ENCODE results near the gene FGD6.
A peak's percentile ranks its signal among the peaks of the same experiment; 100 is the strongest.
"Not testable (repeated sequence)": the region's sequence is repeated elsewhere in the genome, so short reads cannot be mapped to it uniquely, and the experiment has no call there.

The FGD6 gene

DNA sequence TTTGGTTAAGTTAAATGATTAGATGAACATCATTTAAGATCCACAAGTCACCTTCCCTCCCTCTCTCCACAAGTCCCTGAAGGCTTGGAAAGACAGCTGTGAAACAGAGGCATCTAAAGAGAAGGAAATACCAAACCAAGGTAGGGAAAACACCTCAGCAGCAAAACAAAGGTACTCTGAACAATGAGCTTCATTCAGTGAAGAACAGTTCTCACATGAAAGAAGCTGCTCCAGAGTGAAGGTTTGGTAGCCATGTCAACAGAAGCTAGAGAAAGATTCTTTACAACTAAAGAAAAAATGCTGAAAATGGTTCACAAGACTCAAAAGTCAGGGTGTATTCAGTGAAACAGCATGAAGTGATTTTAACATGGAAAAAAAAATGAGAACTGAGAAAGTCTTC lies 69.4 kb downstream of the FGD6 start:
- Histone ChIP-seq H3K36me3 (ENCODE audit: control insufficient read depth in 2 of 2, insufficient read depth in 2 of 2, low read length in 2 of 2) (peaks cover 0 to 1% of the 10 kb centered on the region in 2 donors), H3K27me3 (ENCODE audit: control insufficient read depth in 1 of 2, insufficient read depth in 2 of 2, low read length in 2 of 2) (no peaks in the 10 kb centered on the region), H3K4me1 (ENCODE audit: control insufficient read depth, insufficient read depth, low read length) (peaks cover 7% of the 10 kb centered on the region), H3K27ac (ENCODE audit: low read length) (no peak overlapping the region), H3K4me3 (ENCODE audit: low read length in 2 of 2) (no peak overlapping the region), H3K9ac (ENCODE audit: low read length in 2 of 2) (no peak overlapping the region), H3K9me3 (ENCODE audit: control insufficient read depth in 2 of 2, low read length in 2 of 2) (no peaks in the 10 kb centered on the region)

DNA sequence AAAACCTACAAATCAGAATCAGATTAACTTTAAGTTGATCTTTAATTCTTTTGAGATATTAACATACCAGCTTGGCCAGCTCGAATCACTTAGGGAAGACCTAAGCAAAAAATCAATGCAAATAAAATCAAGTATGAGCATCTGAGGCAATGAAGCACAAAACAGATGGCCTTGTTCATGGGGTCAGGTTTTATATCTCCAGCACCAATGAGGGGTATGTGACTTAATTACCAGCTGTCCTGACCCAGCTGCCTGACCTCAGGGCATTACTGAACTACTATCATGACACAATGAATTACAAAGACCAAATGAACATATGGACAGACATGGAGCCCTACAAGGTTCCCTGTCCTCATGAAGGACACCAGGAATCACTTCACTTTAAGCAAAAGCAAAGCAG lies 70.5 kb downstream of the FGD6 start:
- Histone ChIP-seq H3K9ac (ENCODE audit: low read length in 2 of 2) (no peak overlapping the region), H3K36me3 (ENCODE audit: control insufficient read depth in 2 of 2, insufficient read depth in 2 of 2, low read length in 2 of 2) (no peaks in the 10 kb centered on the region), H3K27ac (ENCODE audit: low read length) (no peak overlapping the region), H3K4me1 (ENCODE audit: control insufficient read depth, insufficient read depth, low read length) (peaks cover 9% of the 10 kb centered on the region), H3K27me3 (ENCODE audit: control insufficient read depth in 1 of 2, insufficient read depth in 2 of 2, low read length in 2 of 2) (no peaks in the 10 kb centered on the region), H3K9me3 (ENCODE audit: control insufficient read depth in 2 of 2, low read length in 2 of 2) (no peaks in the 10 kb centered on the region), H3K4me3 (ENCODE audit: low read length in 2 of 2) (no peak overlapping the region)

DNA sequence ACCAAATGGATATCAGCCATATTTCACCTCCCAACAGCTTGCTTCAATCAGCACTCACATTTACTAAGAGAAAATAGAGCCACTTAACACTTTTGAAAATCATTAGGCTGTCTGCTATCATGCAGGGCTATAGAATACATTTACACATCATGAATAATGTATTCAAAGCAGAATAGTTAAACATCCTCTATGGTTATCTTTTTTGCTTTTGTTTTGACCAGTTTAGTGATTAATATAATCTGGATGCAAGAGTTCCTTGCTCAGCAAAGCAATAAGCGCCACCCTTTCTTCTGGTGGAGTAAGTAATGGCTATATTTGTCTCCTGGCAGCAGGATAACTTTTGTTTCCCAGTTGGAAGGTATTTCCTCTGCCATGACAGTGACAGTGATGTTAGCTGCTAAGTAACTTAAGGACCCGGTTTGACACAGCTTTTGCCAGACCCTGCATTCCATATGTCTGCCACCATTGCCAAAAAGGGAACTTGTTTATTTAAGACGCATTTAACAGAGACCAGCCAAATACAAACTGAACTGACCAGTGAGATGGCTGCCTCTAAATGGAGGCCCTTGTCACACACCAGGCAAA lies 73.6 kb downstream of the FGD6 start:
- no peaks in the 10 kb centered on the region for H3K27me3 ChIP-seq (ENCODE audit: control insufficient read depth in 1 of 2, insufficient read depth in 2 of 2, low read length in 2 of 2)
- H3K9me3 ChIP-seq (ENCODE audit: control insufficient read depth in 2 of 2, low read length in 2 of 2) = no peaks in the 10 kb centered on the region
- no peak overlapping the region for H3K9ac ChIP-seq (ENCODE audit: low read length in 2 of 2)
- no peaks in the 10 kb centered on the region for H3K36me3 ChIP-seq (ENCODE audit: control insufficient read depth in 2 of 2, insufficient read depth in 2 of 2, low read length in 2 of 2)
- peak overlapping the region in 1 of 2 donors; percentile 44 for H3K4me3 ChIP-seq (ENCODE audit: low read length in 2 of 2)
- H3K27ac ChIP-seq (ENCODE audit: low read length) = peak overlapping the region; percentile 53
- peaks cover 9% of the 10 kb centered on the region for H3K4me1 ChIP-seq (ENCODE audit: control insufficient read depth, insufficient read depth, low read length)

DNA sequence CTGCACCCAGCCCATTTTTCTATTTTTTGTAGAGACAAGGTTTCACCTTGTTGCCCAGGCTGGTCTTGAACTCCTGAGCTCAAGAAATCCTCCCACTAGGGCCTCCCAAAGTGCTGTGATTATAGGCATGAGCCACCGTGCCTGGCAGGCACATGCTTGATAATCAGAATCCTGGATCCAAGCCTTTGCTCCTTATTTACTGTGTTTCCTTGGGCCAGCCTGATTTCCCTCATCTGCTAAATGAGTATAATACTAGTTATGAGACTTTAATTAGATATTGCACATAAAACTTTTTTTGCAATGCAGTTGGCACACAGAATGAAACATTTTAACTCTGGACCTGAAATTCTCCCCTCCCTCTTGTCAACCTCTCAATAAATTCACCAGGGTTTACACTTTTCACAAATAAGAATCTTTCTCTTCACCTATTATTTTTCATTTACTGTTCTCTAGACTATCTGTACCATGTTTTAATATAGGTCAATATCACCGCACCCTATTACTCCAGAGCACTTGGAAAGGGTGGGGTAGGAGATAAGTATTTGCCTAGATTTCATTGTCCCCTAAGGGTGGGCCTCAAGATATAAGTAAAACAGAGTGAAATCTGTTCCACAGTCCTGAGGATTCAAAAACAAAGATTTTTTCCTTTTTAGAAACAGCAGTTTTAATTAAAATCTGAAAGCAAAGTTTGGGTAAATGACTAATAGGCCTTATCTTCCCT lies 74.7 kb downstream of the FGD6 start:
- Histone ChIP-seq H3K9ac (ENCODE audit: low read length in 2 of 2) (no peak overlapping the region), H3K27me3 (ENCODE audit: control insufficient read depth in 1 of 2, insufficient read depth in 2 of 2, low read length in 2 of 2) (no peaks in the 10 kb centered on the region), H3K36me3 (ENCODE audit: control insufficient read depth in 2 of 2, insufficient read depth in 2 of 2, low read length in 2 of 2) (peaks cover 0 to 2% of the 10 kb centered on the region in 2 donors), H3K9me3 (ENCODE audit: control insufficient read depth in 2 of 2, low read length in 2 of 2) (no peaks in the 10 kb centered on the region), H3K27ac (ENCODE audit: low read length) (no peak overlapping the region), H3K4me1 (ENCODE audit: control insufficient read depth, insufficient read depth, low read length) (peaks cover 9% of the 10 kb centered on the region), H3K4me3 (ENCODE audit: low read length in 2 of 2) (no peak overlapping the region)

DNA sequence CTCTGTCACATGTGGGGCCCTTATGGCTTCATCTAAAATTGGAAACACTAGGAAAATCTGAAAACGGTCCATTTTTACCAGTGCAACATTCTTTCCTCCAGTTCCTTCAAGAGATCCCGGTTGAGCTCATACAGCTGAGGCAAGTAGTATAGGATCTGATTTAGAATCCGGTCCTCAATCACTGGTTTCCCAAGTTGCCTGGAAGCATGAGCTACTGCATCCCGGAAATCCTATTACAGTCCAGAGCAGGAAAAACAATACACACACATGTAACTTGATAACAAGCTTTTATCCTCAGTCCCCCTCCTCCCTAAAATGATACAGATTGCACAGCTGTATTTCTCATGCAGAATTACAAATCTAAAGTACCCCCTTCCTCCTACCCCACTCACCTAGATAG lies 76.0 kb downstream of the FGD6 start:
- Histone ChIP-seq H3K9me3 (ENCODE audit: control insufficient read depth in 2 of 2, low read length in 2 of 2) (no peaks in the 10 kb centered on the region), H3K9ac (ENCODE audit: low read length in 2 of 2) (no peak overlapping the region), H3K36me3 (ENCODE audit: control insufficient read depth in 2 of 2, insufficient read depth in 2 of 2, low read length in 2 of 2) (peaks cover 0 to 5% of the 10 kb centered on the region in 2 donors)

DNA sequence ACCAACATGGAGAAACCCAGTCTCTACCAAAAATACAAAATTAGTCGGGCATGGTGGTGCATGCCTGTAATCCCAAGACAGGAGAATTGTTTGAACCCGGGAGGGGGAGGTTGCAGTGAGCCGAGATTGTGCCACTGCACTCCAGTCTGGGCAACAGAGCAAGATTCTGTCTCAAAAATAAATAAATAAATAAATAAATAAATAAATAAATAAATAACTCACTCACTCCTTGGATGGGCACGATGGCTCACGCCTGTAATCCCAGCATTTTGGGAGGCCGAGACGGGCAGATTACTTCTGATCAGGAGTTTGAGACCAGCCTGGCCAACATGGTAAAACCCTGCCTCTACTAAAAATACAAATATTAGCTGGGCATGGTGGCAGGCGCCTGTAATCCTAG lies 79.2 kb downstream of the FGD6 start:
- not testable (repeated sequence) for H3K9ac ChIP-seq (ENCODE audit: low read length in 2 of 2); H3K27me3 ChIP-seq (ENCODE audit: control insufficient read depth in 1 of 2, insufficient read depth in 2 of 2, low read length in 2 of 2)
- H3K36me3 ChIP-seq (ENCODE audit: control insufficient read depth in 2 of 2, insufficient read depth in 2 of 2, low read length in 2 of 2) = peaks cover 6 to 17% of the 10 kb centered on the region in 2 donors

More for the DNA sequence above, 76.0 kb downstream of the FGD6 start:
- H3K4me1 ChIP-seq (ENCODE audit: control insufficient read depth, insufficient read depth, low read length) = peaks cover 9% of the 10 kb centered on the region
- no peak overlapping the region for H3K27ac ChIP-seq (ENCODE audit: low read length)
- H3K27me3 ChIP-seq (ENCODE audit: control insufficient read depth in 1 of 2, insufficient read depth in 2 of 2, low read length in 2 of 2) = no peaks in the 10 kb centered on the region
- no peak overlapping the region for H3K4me3 ChIP-seq (ENCODE audit: low read length in 2 of 2)

DNA sequence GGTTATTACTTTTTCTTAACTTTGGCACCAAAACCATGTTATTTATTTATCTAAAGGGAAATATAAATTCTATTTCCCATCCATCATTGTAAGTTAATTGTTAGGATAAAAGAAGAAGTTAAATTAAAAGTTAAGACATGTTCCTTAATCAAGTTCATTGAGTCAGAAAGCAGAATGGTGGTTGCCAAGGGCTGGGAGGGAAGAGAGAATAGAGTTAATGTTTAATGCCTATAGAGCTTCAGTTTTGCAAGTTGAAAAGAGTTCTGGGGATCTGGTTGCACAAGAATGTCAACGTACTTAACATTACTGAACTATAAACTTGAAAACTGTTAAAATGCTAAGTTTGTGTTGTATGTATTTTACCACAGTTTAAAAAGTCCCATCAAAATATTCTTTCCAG lies 80.7 kb downstream of the FGD6 start:
- Histone ChIP-seq H3K27ac (ENCODE audit: low read length) (no peak overlapping the region), H3K36me3 (ENCODE audit: control insufficient read depth in 2 of 2, insufficient read depth in 2 of 2, low read length in 2 of 2) (peaks cover 6 to 17% of the 10 kb centered on the region in 2 donors), H3K4me1 (ENCODE audit: control insufficient read depth, insufficient read depth, low read length) (no peaks in the 10 kb centered on the region), H3K27me3 (ENCODE audit: control insufficient read depth in 1 of 2, insufficient read depth in 2 of 2, low read length in 2 of 2) (no peaks in the 10 kb centered on the region), H3K9ac (ENCODE audit: low read length in 2 of 2) (no peak overlapping the region), H3K4me3 (ENCODE audit: low read length in 2 of 2) (no peak overlapping the region), H3K9me3 (ENCODE audit: control insufficient read depth in 2 of 2, low read length in 2 of 2) (no peaks in the 10 kb centered on the region)

More for the DNA sequence above, 79.2 kb downstream of the FGD6 start:
- H3K4me1 ChIP-seq (ENCODE audit: control insufficient read depth, insufficient read depth, low read length); H3K27ac ChIP-seq (ENCODE audit: low read length); H3K4me3 ChIP-seq (ENCODE audit: low read length in 2 of 2); H3K9me3 ChIP-seq (ENCODE audit: control insufficient read depth in 2 of 2, low read length in 2 of 2): not testable (repeated sequence)

DNA sequence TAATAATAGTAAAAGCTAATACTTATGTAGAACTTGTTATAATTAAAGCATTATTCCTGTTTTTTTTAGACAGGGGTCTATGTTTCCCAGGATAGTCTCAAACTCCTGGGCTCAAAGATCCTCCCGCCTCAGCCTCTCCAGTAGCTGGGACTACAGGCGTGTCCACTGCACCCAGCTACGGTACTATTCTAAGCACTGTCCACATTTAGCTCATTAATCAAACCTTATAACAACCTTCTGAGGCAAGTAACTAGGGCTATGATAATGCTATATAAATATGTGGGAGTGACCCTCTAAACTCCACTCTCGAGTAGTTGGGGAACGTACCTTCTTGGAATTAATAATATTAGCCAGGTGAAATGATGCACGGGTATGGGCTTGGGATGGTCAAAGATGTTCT lies 83.2 kb downstream of the FGD6 start:
- Histone ChIP-seq H3K9ac (ENCODE audit: low read length in 2 of 2) (no peak overlapping the region), H3K27me3 (ENCODE audit: control insufficient read depth in 1 of 2, insufficient read depth in 2 of 2, low read length in 2 of 2) (no peaks in the 10 kb centered on the region), H3K4me3 (ENCODE audit: low read length in 2 of 2) (no peak overlapping the region), H3K9me3 (ENCODE audit: control insufficient read depth in 2 of 2, low read length in 2 of 2) (no peaks in the 10 kb centered on the region), H3K4me1 (ENCODE audit: control insufficient read depth, insufficient read depth, low read length) (no peaks in the 10 kb centered on the region), H3K27ac (ENCODE audit: low read length) (no peak overlapping the region), H3K36me3 (ENCODE audit: control insufficient read depth in 2 of 2, insufficient read depth in 2 of 2, low read length in 2 of 2) (peaks cover 6 to 17% of the 10 kb centered on the region in 2 donors)

DNA sequence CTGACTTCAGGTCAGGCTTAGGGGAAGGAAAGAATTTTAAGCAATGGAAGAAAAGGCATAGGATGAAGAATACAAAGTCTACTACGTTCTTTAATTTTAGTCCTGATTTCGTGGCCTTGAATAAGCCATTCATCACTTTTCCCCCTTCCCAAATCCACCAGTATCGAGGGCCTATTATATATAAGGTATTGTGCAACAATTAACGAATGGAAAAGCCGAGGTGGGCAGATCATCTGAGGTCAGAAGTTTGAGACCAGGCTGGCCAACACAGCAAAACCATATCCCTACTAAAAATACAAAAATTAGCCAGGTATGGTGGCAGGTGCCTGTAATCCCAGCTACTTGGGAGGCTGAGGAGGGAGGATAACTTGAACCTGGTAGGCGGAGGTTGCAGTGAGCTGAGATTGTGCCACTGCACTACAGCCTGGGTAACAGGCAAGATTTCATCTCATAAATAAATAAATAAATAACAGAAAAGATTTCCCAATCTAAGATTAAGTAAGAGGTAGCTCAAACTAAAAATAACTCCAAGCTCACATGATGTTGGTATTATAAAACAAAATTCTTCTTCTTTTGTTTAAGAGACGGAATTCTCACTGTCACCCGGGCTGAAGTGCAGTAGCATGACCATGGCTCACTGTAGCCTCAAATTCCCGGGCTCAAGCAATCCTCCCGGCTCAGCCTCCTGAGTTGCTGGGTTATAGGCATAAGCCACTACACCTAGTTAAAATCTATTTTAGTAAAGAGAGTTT lies 85.5 kb downstream of the FGD6 start:
- no peaks in the 10 kb centered on the region for H3K27me3 ChIP-seq (ENCODE audit: control insufficient read depth in 1 of 2, insufficient read depth in 2 of 2, low read length in 2 of 2)
- no peaks in the 10 kb centered on the region for H3K9me3 ChIP-seq (ENCODE audit: control insufficient read depth in 2 of 2, low read length in 2 of 2)
- H3K36me3 ChIP-seq (ENCODE audit: control insufficient read depth in 2 of 2, insufficient read depth in 2 of 2, low read length in 2 of 2) = peaks cover 6 to 12% of the 10 kb centered on the region in 2 donors
- H3K27ac ChIP-seq (ENCODE audit: low read length) = no peak overlapping the region
- no peaks in the 10 kb centered on the region for H3K4me1 ChIP-seq (ENCODE audit: control insufficient read depth, insufficient read depth, low read length)
- H3K9ac ChIP-seq (ENCODE audit: low read length in 2 of 2) = no peak overlapping the region
- no peak overlapping the region for H3K4me3 ChIP-seq (ENCODE audit: low read length in 2 of 2)

DNA sequence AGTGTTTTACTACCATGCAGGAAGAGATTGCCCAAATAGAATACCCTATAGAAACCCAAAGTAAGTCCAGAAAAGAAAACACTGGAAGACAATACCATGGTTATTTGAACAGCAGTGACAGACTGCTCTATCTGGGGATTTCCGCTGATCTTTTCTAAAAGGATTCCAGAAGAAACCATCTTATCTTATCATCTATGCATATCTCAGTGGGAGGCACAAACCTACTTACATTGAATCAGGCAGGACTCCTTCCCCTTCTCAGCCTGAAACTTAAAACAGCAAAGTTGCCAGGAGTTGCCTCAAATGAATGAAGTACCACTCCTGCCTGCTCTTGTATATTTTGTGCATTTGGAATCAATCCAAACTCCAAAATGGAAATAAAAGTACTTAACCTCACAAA lies 87.2 kb downstream of the FGD6 start:
- H3K9me3 ChIP-seq (ENCODE audit: control insufficient read depth in 2 of 2, low read length in 2 of 2) = no peaks in the 10 kb centered on the region
- no peaks in the 10 kb centered on the region for H3K27me3 ChIP-seq (ENCODE audit: control insufficient read depth in 1 of 2, insufficient read depth in 2 of 2, low read length in 2 of 2)
- H3K36me3 ChIP-seq (ENCODE audit: control insufficient read depth in 2 of 2, insufficient read depth in 2 of 2, low read length in 2 of 2) = peaks cover 6 to 15% of the 10 kb centered on the region in 2 donors
- H3K4me1 ChIP-seq (ENCODE audit: control insufficient read depth, insufficient read depth, low read length) = no peaks in the 10 kb centered on the region
- no peak overlapping the region for H3K27ac ChIP-seq (ENCODE audit: low read length)
- no peak overlapping the region for H3K4me3 ChIP-seq (ENCODE audit: low read length in 2 of 2)
- no peak overlapping the region for H3K9ac ChIP-seq (ENCODE audit: low read length in 2 of 2)

Data from stomach smooth muscle (tissue), 2 donors.